Femur (tissue), 1 donor: ENCODE measurements around the gene PTPRT.
"Not testable (repeated sequence)": the region's sequence is repeated elsewhere in the genome, so short reads cannot be mapped to it uniquely, and the experiment has no call there.

Experiments
- DNase-seq: peaks from one replicate; pipeline ENCODE4 v3.0.0-alpha.2; 2017

PTPRT gene

GRCh38 chr20:42901689-42902440, 287.8 kb downstream of the PTPRT start:
- DNase-seq: no peak

- not testable (repeated sequence) for DNase-seq
Observed at GRCh38 chr20:42900764-42901163, 288.9 kb downstream of the PTPRT start.

GRCh38 chr20:42895020-42895419, 294.7 kb downstream of the PTPRT start:
- no peak for DNase-seq

- DNase-seq: no peak
Observed at GRCh38 chr20:42894483-42894882, 295.2 kb downstream of the PTPRT start.

GRCh38 chr20:42889517-42889916, 300.2 kb downstream of the PTPRT start:
- no peak for DNase-seq

- no peak for DNase-seq
Observed at GRCh38 chr20:42887281-42887680, 302.4 kb downstream of the PTPRT start.

GRCh38 chr20:42886801-42887200, 302.9 kb downstream of the PTPRT start:
- no peak for DNase-seq

GRCh38 chr20:42886046-42886445, 303.7 kb downstream of the PTPRT start:
- DNase-seq: no peak

- no peak for DNase-seq
Observed at GRCh38 chr20:42875581-42875980, 314.1 kb downstream of the PTPRT start.

GRCh38 chr20:42873259-42873658, 316.4 kb downstream of the PTPRT start:
- DNase-seq: no peak

GRCh38 chr20:42864116-42864515, 325.6 kb downstream of the PTPRT start:
- no peak for DNase-seq

- no peak for DNase-seq
Observed at GRCh38 chr20:42862446-42862845, 327.3 kb downstream of the PTPRT start.

GRCh38 chr20:42857446-42857845, 332.3 kb downstream of the PTPRT start:
- DNase-seq: no peak

GRCh38 chr20:42855896-42856295, 333.8 kb downstream of the PTPRT start:
- no peak for DNase-seq

- no peak for DNase-seq
Observed at GRCh38 chr20:42852691-42853090, 337.0 kb downstream of the PTPRT start.

- no peak for DNase-seq
Observed at GRCh38 chr20:42846784-42847490, 342.8 kb downstream of the PTPRT start.

- no peak for DNase-seq
Observed at GRCh38 chr20:42844751-42845150, 345.0 kb downstream of the PTPRT start.

GRCh38 chr20:42837456-42837855, 352.2 kb downstream of the PTPRT start:
- DNase-seq: no peak

- no peak for DNase-seq
Observed at GRCh38 chr20:42836339-42836738, 353.4 kb downstream of the PTPRT start.

- DNase-seq: no peak
Observed at GRCh38 chr20:42807876-42808275, 381.8 kb downstream of the PTPRT start.

- DNase-seq: no peak
Observed at GRCh38 chr20:42795111-42795695, 394.5 kb downstream of the PTPRT start.

- no peak for DNase-seq
Observed at GRCh38 chr20:42792052-42792451, 397.7 kb downstream of the PTPRT start.

GRCh38 chr20:42790111-42790510, 399.6 kb downstream of the PTPRT start:
- no peak for DNase-seq

GRCh38 chr20:42788707-42789106, 401.0 kb downstream of the PTPRT start:
- DNase-seq: no peak
